Smooth muscle cell (in vitro differentiated cells): Measurements from ENCODE around the gene GIN1. TPM values are rescaled to one million over a fixed set of nuclear protein-coding genes. Genes with fewer than 3 reads are reported as not detected.

Source experiments
- DNase-seq: peaks from one replicate; lab custom pipeline; 2025; ENCODE audit not compliant: unreplicated experiment; lab: John Stamatoyannopoulos, UW
- H2AFZ ChIP-seq: fragments of 200-600 bp; sonication (generic); 2 replicates; pipeline ENCODE4 v1.6.0; 2016; ENCODE audit warnings: antibody characterized with exemption, low read depth, mild to moderate bottlenecking
- H3F3A ChIP-seq: fragments of 200-600 bp; sonication (generic); 2 replicates; pipeline ENCODE4 v1.6.0; 2017; ENCODE audit warnings: antibody characterized with exemption, low read depth
- H3K27ac ChIP-seq: fragments of 200-600 bp; sonication (generic); 2 replicates; pipeline ENCODE4 v1.5.1; 2016; ENCODE audit warnings: low read depth, mild to moderate bottlenecking
- H3K27me3 ChIP-seq: fragments of 200-600 bp; sonication (generic); 2 replicates; pipeline ENCODE4 v1.6.1; 2016; ENCODE audit warnings: low read depth, mild to moderate bottlenecking
- H3K36me3 ChIP-seq: fragments of 200-600 bp; sonication (generic); 2 replicates; pipeline ENCODE4 v1.5.1; 2016; ENCODE audit warnings: low read depth
- H3K4me1 ChIP-seq: fragments of 200-600 bp; sonication (generic); 2 replicates; pipeline ENCODE4 v1.5.1; 2016; ENCODE audit warnings: low read depth
- H3K4me2 ChIP-seq: fragments of 200-600 bp; sonication (generic); 2 replicates; pipeline ENCODE4 v1.6.0; 2016; ENCODE audit warnings: mild to moderate bottlenecking
- H3K4me3 ChIP-seq: fragments of 200-600 bp; sonication (generic); 2 replicates; pipeline ENCODE4 v1.5.1; 2016; ENCODE audit warnings: mild to moderate bottlenecking
- H3K79me2 ChIP-seq: fragments of 200-600 bp; sonication (generic); 2 replicates; pipeline ENCODE4 v1.6.0; 2016; ENCODE audit warnings: low read depth, mild to moderate bottlenecking
- H3K9ac ChIP-seq: fragments of 200-600 bp; sonication (generic); 2 replicates; pipeline ENCODE4 v1.6.0; 2016; ENCODE audit warnings: low read depth
- H3K9me3 ChIP-seq: fragments of 200-600 bp; sonication (generic); replicated peaks from 2 replicates; pipeline ENCODE4 v1.5.1; 2016; ENCODE audit warnings: low read depth
- H4K20me1 ChIP-seq: fragments of 200-600 bp; sonication (generic); 2 replicates; pipeline ENCODE4 v1.6.0; 2016; ENCODE audit warnings: low read depth
- WGBS: methylation state at CpG from one replicate; pipeline ENCODE4 v1.1.7; 2016; ENCODE audit warnings: low lambda C conversion rate; 5-methylcytosine and 5-hydroxymethylcytosine counted together
- polyA plus RNA-seq: library from polyadenylated mRNA; unstranded; fragments of >200 nt; fragmentation: Nextera tagmentation; extraction: Ambion mirVana; gene quantifications from 2 replicates; pipeline ENCODE4 v1.2.1, GENCODE V29; 2016
- total RNA-seq: library from RNA; depleted of rRNA; stranded (reverse); fragments of >200 nt; gene quantifications from 2 replicates; pipeline ENCODE4 v1.2.3, GENCODE V29; 2014
- TF ChIP-seq, protein P1 (sequence below): fragments of 200-600 bp; sonication (generic); IDR thresholded peaks from 2 replicates; pipeline ENCODE4 v1.5.1; 2017; ENCODE audit warnings: borderline replicate concordance, mild to moderate bottlenecking, antibody characterized with exemption; ENCODE audit not compliant: insufficient read depth, poor library complexity, severe bottlenecking

Gene GIN1
- total and polyA plus RNA-seq, 2 experiments from 2014 or later = 3.6 to 4.8 TPM

DNA sequence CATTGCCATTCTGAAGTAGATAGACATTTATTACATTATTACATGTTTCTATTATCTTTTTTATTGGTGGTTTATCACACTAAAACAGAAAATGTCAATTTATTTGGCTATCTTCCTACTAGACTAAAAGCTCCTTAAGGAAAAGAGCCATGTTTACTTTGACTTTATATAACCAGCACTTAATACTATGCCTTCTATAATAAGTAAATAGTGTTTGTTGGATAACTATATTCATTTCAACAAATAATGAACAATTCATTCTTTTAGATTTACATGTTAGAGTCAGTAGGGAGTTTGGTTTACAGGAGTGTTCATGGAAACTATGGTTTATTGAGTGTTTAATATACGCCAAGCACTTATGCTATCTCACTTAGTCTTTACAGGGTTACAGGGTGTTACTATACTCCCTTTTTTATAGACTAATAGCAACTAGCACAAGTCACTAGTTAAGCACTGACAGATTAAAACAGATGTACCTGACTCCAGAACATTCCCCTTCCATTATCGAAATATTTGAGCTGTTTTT is 7.4 kb upstream of the GIN1 start:
- Histone ChIP-seq H3K36me3 (no peaks in the 10 kb centered on the region), H3K4me2 (no peak overlapping the region), H3K27me3 (no peaks in the 10 kb centered on the region), H3K4me3 (no peak overlapping the region), H3K4me1 (no peaks in the 10 kb centered on the region), H2AFZ (no peak overlapping the region), H4K20me1 (peaks cover 17% of the 10 kb centered on the region), H3K79me2 (peaks cover 53% of the 10 kb centered on the region), H3K9me3 (no peaks in the 10 kb centered on the region), H3K9ac (no peak overlapping the region), H3K27ac (no peak overlapping the region), H3F3A (no peaks in the 10 kb centered on the region)
- WGBS = 94% methylated on average over 2 of the region's 2 CpGs
- TF ChIP-seq, protein P1, sequence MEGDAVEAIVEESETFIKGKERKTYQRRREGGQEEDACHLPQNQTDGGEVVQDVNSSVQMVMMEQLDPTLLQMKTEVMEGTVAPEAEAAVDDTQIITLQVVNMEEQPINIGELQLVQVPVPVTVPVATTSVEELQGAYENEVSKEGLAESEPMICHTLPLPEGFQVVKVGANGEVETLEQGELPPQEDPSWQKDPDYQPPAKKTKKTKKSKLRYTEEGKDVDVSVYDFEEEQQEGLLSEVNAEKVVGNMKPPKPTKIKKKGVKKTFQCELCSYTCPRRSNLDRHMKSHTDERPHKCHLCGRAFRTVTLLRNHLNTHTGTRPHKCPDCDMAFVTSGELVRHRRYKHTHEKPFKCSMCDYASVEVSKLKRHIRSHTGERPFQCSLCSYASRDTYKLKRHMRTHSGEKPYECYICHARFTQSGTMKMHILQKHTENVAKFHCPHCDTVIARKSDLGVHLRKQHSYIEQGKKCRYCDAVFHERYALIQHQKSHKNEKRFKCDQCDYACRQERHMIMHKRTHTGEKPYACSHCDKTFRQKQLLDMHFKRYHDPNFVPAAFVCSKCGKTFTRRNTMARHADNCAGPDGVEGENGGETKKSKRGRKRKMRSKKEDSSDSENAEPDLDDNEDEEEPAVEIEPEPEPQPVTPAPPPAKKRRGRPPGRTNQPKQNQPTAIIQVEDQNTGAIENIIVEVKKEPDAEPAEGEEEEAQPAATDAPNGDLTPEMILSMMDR = no peak
- DNase-seq = no peak

DNA sequence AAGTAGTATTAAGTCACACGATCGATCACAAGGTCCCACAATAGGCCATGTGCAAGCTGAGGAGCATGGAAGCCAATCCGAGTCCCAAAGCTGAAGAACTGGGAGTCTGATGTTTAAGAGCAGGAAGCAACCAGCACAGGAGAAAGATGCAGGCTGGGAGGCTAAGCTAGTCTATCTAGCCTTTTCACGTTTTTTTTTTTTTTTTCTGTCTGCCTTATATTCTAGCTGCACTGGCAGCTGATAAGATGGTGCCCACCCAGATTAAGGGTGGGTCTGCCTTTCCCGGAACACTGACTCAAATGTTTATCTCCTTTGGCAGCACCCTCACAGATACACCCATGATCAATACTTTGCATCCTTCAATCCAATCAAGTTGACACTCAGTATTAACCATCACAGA is 6.6 kb upstream of the GIN1 start:
- H3K79me2 ChIP-seq = peaks cover 61% of the 10 kb centered on the region
- H3K36me3 ChIP-seq = no peaks in the 10 kb centered on the region
- no peak for DNase-seq
- no peak overlapping the region for H3K27ac ChIP-seq
- H3K27me3 ChIP-seq = no peaks in the 10 kb centered on the region
- TF ChIP-seq, protein P1 = no peak
- H3K4me1 ChIP-seq = peaks cover 2% of the 10 kb centered on the region
- no peak overlapping the region for H3K4me3 ChIP-seq
- no peaks in the 10 kb centered on the region for H3K9me3 ChIP-seq
- no peak overlapping the region for H3K9ac ChIP-seq
- H3F3A ChIP-seq = no peaks in the 10 kb centered on the region
- H2AFZ ChIP-seq = no peak overlapping the region
- peaks cover 17% of the 10 kb centered on the region for H4K20me1 ChIP-seq
- WGBS = 91% methylated on average over 5 of the region's 5 CpGs
- no peak overlapping the region for H3K4me2 ChIP-seq

DNA sequence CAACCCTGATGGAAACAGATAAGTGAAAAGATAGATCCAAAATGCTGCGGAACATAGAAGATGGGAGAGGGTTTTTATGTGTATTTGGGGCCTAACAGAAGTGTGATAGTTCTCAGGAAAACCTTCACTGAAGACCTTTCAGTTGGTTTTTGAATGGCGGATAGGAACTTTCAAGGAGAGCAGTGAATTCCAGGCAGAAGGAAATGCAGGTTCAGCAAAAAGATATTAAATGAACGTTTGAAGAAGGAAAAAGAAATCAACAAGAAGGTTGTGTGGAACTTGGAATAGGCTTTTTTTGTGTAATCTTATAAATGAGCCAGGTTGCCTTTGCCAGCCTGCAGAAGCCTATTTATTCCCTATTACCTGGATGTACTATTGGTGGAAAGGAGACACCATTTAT is 2.3 kb upstream of the GIN1 start:
- H2AFZ ChIP-seq = no peak overlapping the region
- H3F3A ChIP-seq = peaks cover 6% of the 10 kb centered on the region
- 95% methylated on average over 3 of the region's 3 CpGs for WGBS
- H3K4me1 ChIP-seq = peaks cover 15% of the 10 kb centered on the region
- H4K20me1 ChIP-seq = peaks cover 4% of the 10 kb centered on the region
- no peaks in the 10 kb centered on the region for H3K9me3 ChIP-seq
- H3K27ac ChIP-seq = no peak overlapping the region
- no peaks in the 10 kb centered on the region for H3K27me3 ChIP-seq
- no peaks in the 10 kb centered on the region for H3K36me3 ChIP-seq
- TF ChIP-seq, protein P1 = no peak
- peak overlapping the region; percentile 69 for H3K4me3 ChIP-seq
- H3K79me2 ChIP-seq = peaks cover 57% of the 10 kb centered on the region
- no peak overlapping the region for H3K9ac ChIP-seq
- DNase-seq = no peak
- H3K4me2 ChIP-seq = peak overlapping the region; percentile 95

DNA sequence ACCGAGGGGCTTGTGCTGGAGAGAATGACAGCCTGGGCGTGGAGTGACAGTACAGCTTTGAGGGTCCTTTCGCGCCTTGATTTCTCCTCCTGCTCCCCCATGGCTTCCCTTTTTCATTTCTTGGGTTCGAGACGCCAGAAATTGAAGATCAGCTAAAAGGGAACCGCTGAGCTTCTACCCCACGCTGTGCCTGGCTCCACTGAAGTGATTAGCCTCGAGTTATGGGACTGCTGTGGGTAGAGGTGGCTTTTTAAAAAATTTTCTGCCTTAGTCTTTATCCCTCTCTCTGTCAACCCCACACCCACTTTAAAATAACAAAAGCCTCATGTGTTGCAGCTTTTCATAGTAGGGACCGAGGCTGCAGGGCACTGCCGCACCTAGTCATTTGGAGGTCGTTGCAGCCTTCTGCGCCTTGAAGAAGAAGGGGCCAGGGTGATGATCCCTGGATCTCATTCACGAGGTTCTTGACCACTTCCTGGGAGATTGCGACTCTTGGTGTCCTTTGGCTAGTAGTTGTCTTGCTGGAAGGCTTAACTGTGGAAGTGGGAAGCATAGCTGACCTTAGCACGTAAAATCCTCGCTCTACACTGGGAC is 766 bp upstream of the GIN1 start:
- no peaks in the 10 kb centered on the region for H3K9me3 ChIP-seq
- H3K27me3 ChIP-seq = no peaks in the 10 kb centered on the region
- WGBS = 3% methylated on average over 17 of the region's 17 CpGs
- TF ChIP-seq, protein P1 = no peak
- H3K9ac ChIP-seq = peak overlapping the region; percentile 60
- H3K4me3 ChIP-seq = peak overlapping the region; percentile 69
- DNase-seq = no peak
- H3K79me2 ChIP-seq = peaks cover 68% of the 10 kb centered on the region
- peaks cover 6% of the 10 kb centered on the region for H3F3A ChIP-seq
- no peaks in the 10 kb centered on the region for H4K20me1 ChIP-seq
- H2AFZ ChIP-seq = peak overlapping the region; percentile 88
- peak overlapping the region; percentile 95 for H3K4me2 ChIP-seq
- no peaks in the 10 kb centered on the region for H3K36me3 ChIP-seq
- H3K27ac ChIP-seq = peak overlapping the region; percentile 91
- peaks cover 15% of the 10 kb centered on the region for H3K4me1 ChIP-seq
